Neural progenitor cell (in vitro differentiated cells): ENCODE results near the gene HDDC3.

Experiments
- CTCF ChIP-seq: fragments of 200-600 bp; sonication (generic); IDR thresholded peaks from 2 replicates; pipeline ENCODE4 v1.5.1; 2017; ENCODE audit warnings: antibody characterized with exemption, mild to moderate bottlenecking
- EZH2 ChIP-seq: fragments of 200-600 bp; sonication (generic); IDR thresholded peaks from 2 replicates; pipeline ENCODE4 v1.6.1; 2017; ENCODE audit warnings: antibody characterized with exemption, mild to moderate bottlenecking, moderate library complexity
- EZH2phosphoT487 ChIP-seq: fragments of 200-600 bp; sonication (generic); IDR thresholded peaks from 2 replicates; pipeline ENCODE4 v1.6.1; 2017; ENCODE audit warnings: antibody characterized with exemption

GRCh38 chr15:90941038-90941437 lies 8.7 kb upstream of the HDDC3 start:
- TF ChIP-seq CTCF (no peak), EZH2 (no peak), EZH2phosphoT487 (no peak)
